AG09309 (cell line): ENCODE measurements around the gene BMS1.

ENCODE experiments used
- DNase-seq: peaks from one replicate; pipeline ENCODE4 v3.0.0-alpha.2; 2010; ENCODE audit warnings: low read depth
- H3K4me3 ChIP-seq: 2 replicates; pipeline ENCODE4 v1.5.1; 2011; ENCODE audit warnings: mild to moderate bottlenecking, low read depth, low read length, moderate library complexity; ENCODE audit not compliant: control insufficient read depth
- CTCF ChIP-seq: IDR thresholded peaks from 2 replicates; pipeline ENCODE4 v1.5.1; 2011; ENCODE audit warnings: mild to moderate bottlenecking, low read depth, low read length, inconsistent platforms; ENCODE audit not compliant: insufficient read depth, control insufficient read depth; ENCODE audit errors: missing control alignments

Gene BMS1

GRCh38 chr10:42875798-42876341 lies 93.3 kb downstream of the BMS1 start:
- H3K4me3 ChIP-seq: no peak overlapping the region
- no peak for TF ChIP-seq CTCF
- DNase-seq: no peak

GRCh38 chr10:42876476-42876875 lies 93.9 kb downstream of the BMS1 start:
- no peak for TF ChIP-seq CTCF
- DNase-seq: no peak
- H3K4me3 ChIP-seq: no peak overlapping the region

- no peak for TF ChIP-seq CTCF
- no peak for DNase-seq
Measured at GRCh38 chr10:42876945-42877344, 94.3 kb downstream of the BMS1 start.

GRCh38 chr10:42877496-42878030 lies 95.0 kb downstream of the BMS1 start:
- DNase-seq: no peak
- TF ChIP-seq CTCF: no peak
- H3K4me3 ChIP-seq: no peak overlapping the region

More at GRCh38 chr10:42876945-42877344, 94.3 kb downstream of the BMS1 start:
- no peak overlapping the region for H3K4me3 ChIP-seq

- TF ChIP-seq CTCF: no peak
- no peak for DNase-seq
Measured at GRCh38 chr10:42878134-42878820, 95.7 kb downstream of the BMS1 start.

GRCh38 chr10:42878821-42879195 lies 96.2 kb downstream of the BMS1 start:
- TF ChIP-seq CTCF: no peak
- H3K4me3 ChIP-seq: no peak overlapping the region
- no peak for DNase-seq

More at GRCh38 chr10:42878134-42878820, 95.7 kb downstream of the BMS1 start:
- no peak overlapping the region for H3K4me3 ChIP-seq
